Activated T-helper 2 cell treated with anti-CD3 and anti-CD28 coated beads, Interferon-gamma antibody, Interleukin-2, Interleukin-4, amounts not matched to agents 10 μg/mL and 5 μg/mL and 100 μg/mL, durations not matched to agents 14 hours and 24 hours and 36 hours (primary cell): Measurements from ENCODE around the gene DDX39A. TPM values are rescaled to one million over a fixed set of nuclear protein-coding genes. Genes with fewer than 3 reads are reported as not detected.
"Not testable (repeated sequence)": the region's sequence is repeated elsewhere in the genome, so short reads cannot be mapped to it uniquely, and the experiment has no call there.

Experiments
- DNase-seq: peaks from one replicate; pipeline ENCODE4 v3.0.0; 2021; ENCODE audit warnings: low spot score
- H3K27ac Mint-ChIP-seq: one replicate; pipeline ENCODE4 v1.8.0; 2021; ENCODE audit warnings: mixed read lengths
- H3K27me3 Mint-ChIP-seq: one replicate; pipeline ENCODE4 v1.8.0; 2021; ENCODE audit warnings: low read depth, mixed read lengths
- H3K36me3 Mint-ChIP-seq: one replicate; pipeline ENCODE4 v1.8.0; 2021; ENCODE audit warnings: low read depth, mixed read lengths
- H3K4me1 Mint-ChIP-seq: one replicate; pipeline ENCODE4 v1.8.0; 2021; ENCODE audit warnings: low read depth, mixed read lengths
- H3K4me3 Mint-ChIP-seq: one replicate; pipeline ENCODE4 v1.8.0; 2021; ENCODE audit warnings: low read depth, mild to moderate bottlenecking, moderate library complexity, mixed read lengths
- H3K9me3 Mint-ChIP-seq: one replicate; pipeline ENCODE4 v1.8.0; 2021; ENCODE audit warnings: mixed read lengths
- intact Hi-C: fragments of 100-400 bp; cut with micrococcal nuclease; formaldehyde crosslinking; loops from one replicate; pipeline ENCODE4 v1.15.1; 2023
- total RNA-seq: library from RNA; stranded (reverse); gene quantifications from 2 replicates; pipeline ENCODE4 v1.2.3, GENCODE V29; 2022

The DDX39A gene
- total RNA-seq, 1 donor from 2014 or later = 268 TPM

DNA sequence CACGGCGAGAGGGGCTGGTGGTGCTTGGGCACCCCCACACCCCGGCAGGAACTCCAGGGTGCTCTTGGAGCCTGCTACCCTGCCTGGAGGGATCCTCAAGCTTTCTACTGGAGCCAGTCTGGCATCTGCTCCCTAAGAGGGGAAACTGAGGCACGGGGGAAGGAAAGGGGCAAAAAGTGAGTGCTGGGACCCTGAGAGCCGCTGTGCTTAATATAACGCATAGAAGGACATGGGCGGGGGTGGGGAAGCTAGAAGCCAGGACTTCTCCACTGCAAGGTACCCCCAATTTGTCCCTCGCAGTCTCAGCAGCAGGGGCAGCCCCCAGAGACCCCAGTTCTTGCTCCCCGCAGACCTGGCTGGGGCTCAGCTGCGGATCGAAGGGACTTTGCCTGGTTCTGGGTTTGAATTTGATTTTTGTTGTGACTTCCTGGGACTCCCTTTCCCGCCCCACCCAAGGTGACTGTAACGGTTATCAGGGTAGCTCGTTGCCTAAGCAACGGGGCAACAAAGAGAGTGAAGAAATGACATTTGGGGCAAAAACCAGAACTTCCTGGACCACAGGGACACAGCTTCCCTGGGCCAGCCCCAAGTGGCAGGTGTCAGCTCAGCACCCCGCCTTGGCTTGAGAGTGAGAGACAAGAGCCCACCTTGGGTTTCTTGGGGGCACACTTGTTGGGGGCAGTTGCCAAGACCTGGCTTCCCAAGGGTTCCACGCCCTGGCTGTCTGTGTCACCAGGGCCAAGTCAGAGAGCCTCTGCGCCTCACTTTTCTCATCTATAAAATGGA, 37.3 kb downstream of the DDX39A start:
- peak; percentile 83 for DNase-seq
- H3K9me3 Mint-ChIP-seq = no peaks in the 10 kb centered on the region
- intact Hi-C loops = loop anchor here (1.0 kb wide), 1 partner anchor 12 kb away; no protein-coding TSS in a partner anchor
- peak overlapping the region; percentile 97 for H3K4me3 Mint-ChIP-seq
- H3K27me3 Mint-ChIP-seq = no peaks in the 10 kb centered on the region
- peaks cover 32% of the 10 kb centered on the region for H3K4me1 Mint-ChIP-seq
- H3K36me3 Mint-ChIP-seq = peaks cover 31% of the 10 kb centered on the region
- peak overlapping the region; percentile 96 for H3K27ac Mint-ChIP-seq

DNA sequence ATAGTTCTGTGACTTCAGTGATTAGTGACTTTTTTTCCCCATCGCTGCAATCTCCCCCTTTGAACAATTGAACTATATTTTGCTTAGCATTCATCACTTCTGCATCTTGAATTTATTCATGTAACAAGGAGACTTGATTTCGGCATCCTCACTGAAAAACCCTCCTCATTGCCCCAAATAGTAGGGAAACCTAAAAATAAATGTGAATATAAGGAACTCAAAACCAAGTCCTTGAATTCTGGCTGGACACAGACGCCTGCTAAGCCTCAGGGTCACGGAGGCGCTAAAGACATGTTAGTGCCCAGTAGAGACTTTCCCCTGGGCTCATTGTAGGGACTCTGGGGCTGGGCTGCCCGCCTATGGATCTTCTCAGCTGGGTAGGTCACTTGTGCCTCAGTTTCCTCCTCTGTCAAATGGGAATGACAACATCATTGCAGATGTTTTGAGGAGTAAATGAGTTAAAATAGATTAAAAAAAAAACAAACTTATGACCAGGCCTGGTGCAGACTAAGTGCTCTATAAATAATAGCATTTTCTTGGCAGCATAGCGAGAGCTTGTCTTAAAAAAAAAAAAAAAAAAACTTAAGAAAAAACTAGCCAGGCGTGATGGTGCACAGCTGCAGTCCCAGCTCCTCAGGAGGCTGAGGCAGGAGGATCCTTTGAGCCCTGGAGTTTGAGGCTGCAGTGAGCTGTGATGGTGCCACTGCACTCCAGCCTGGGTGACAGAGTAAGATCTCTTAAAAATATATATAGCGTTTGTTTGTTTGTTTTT, 39.7 kb downstream of the DDX39A start:
- peak overlapping the region; percentile 21 for H3K4me3 Mint-ChIP-seq
- intact Hi-C loops = no loop called here
- no peak overlapping the region for H3K27ac Mint-ChIP-seq
- DNase-seq = no peak
- H3K9me3 Mint-ChIP-seq = no peaks in the 10 kb centered on the region
- peaks cover 22% of the 10 kb centered on the region for H3K36me3 Mint-ChIP-seq
- peaks cover 35% of the 10 kb centered on the region for H3K4me1 Mint-ChIP-seq
- no peaks in the 10 kb centered on the region for H3K27me3 Mint-ChIP-seq

DNA sequence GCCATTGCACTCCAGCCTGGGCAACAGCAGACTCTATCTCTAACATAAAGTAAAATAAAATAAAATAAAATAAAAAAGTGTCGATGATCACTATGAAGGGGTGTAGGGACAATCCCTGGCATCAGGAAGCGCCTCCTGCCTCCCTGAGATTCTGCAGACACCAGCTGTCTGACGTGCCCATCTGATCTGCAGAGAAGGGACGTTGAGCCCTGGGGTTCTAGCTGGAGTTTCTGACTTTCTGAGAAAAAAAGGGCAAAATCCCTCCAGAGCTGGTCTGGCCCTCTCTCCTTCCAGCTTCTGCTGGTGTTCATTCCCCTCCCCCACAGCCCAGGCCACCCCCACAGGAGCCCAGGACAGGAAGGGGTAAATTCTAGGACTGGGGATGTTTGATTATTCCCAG, 40.3 kb downstream of the DDX39A start:
- no peak overlapping the region for H3K27ac Mint-ChIP-seq
- peaks cover 34% of the 10 kb centered on the region for H3K4me1 Mint-ChIP-seq
- intact Hi-C loops = no loop called here
- H3K4me3 Mint-ChIP-seq = no peak overlapping the region
- no peaks in the 10 kb centered on the region for H3K9me3 Mint-ChIP-seq
- DNase-seq = no peak
- H3K27me3 Mint-ChIP-seq = no peaks in the 10 kb centered on the region
- H3K36me3 Mint-ChIP-seq = peaks cover 19% of the 10 kb centered on the region

DNA sequence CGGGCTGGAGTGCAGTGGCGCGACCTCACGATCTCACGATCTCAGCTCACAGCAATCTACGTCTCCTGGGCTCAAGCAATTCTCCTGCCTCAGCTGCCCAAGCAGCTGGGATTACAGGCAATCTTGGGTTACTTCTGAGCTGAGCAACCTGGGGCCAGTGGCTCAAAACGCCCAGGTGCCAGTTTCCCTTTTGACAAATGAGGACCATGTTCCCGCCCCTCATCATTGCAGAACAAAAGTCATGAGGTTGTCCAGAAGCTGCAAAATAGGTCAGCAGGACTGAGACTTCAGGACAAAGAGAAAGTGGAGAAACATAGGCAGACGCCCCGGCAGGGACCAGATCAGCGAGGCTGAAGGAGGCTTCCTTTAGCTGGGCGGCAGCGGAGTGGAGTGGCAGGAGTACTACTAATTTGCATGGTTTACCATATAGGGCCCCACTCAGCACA, 41.2 kb downstream of the DDX39A start:
- Mint-ChIP-seq H3K4me1 (peaks cover 39% of the 10 kb centered on the region), H3K4me3 (peak overlapping the region; percentile 45), H3K9me3 (no peaks in the 10 kb centered on the region), H3K27me3 (no peaks in the 10 kb centered on the region), H3K27ac (peak overlapping the region; percentile 73), H3K36me3 (peaks cover 12% of the 10 kb centered on the region)
- no peak for DNase-seq
- intact Hi-C loops = no loop called here

DNA sequence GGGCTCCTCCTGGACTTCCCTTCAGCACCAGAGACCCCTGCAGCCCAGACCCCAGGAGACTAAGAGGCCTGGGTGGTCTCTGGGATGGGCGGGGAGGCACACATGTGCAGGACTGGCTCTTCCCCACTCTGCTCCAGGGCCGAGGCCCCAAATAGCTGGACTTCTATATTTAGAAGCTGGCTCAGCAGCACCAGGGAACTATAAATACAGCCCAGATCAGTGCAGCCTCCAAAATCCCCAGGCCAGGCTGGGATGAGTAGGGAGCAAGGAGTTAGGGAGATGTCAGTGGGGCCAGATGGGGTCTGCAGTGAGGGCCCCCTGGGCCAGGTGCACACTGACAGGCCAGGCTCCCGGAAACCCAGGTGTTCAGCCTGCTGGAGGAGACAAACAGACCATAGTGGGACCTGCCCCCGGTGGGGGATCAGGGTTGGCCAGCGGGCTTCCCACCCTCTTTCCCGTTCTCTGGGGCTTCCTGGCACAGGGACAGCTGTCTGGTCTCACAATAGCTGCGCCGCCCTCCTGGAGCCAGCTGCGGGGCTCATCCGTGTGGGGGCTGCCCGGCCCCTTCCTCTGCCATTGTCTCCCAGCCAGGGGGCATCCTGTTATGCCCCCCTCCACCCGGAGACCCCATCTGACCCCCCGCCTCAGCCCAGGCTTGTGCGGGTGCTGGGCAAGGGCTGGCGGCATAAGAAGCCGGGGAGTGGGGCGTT, 43.4 kb downstream of the DDX39A start:
- intact Hi-C loops = no loop called here
- Mint-ChIP-seq H3K4me3 (peak overlapping the region; percentile 17), H3K36me3 (no peaks in the 10 kb centered on the region), H3K27me3 (no peaks in the 10 kb centered on the region), H3K4me1 (peaks cover 53% of the 10 kb centered on the region), H3K9me3 (no peaks in the 10 kb centered on the region), H3K27ac (peak overlapping the region; percentile 97)
- no peak for DNase-seq

DNA sequence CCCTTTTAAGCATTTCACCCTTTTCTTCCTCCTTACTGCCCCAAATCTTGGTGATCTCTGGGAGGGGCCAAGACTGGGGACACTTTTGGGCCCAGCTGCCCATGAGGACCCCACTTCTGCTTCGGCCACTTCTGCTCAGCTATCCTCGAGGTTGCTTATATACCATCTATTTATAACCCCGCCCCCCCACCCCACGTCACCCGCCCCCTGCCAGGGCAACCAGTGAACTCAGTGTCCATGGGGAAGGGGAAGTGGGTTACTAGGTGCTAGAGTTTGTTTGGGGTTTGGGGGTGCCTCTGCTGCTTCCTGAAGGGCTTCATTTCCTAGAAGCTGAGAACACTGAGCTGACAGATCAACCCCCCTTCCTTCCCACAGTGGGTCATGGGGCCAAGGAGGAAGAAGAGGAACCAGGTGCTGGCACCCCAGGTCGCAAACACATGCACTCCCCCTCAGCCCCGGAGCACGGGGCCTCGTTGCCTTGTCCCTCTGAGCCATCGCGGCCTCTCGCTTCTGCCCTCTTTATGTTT, 44.0 kb downstream of the DDX39A start:
- peak overlapping the region; percentile 97 for H3K27ac Mint-ChIP-seq
- peaks cover 50% of the 10 kb centered on the region for H3K4me1 Mint-ChIP-seq
- no peaks in the 10 kb centered on the region for H3K9me3 Mint-ChIP-seq
- H3K4me3 Mint-ChIP-seq = peak overlapping the region; percentile 55
- H3K36me3 Mint-ChIP-seq = no peaks in the 10 kb centered on the region
- H3K27me3 Mint-ChIP-seq = no peaks in the 10 kb centered on the region
- peak; percentile 74 for DNase-seq
- intact Hi-C loops = no loop called here

DNA sequence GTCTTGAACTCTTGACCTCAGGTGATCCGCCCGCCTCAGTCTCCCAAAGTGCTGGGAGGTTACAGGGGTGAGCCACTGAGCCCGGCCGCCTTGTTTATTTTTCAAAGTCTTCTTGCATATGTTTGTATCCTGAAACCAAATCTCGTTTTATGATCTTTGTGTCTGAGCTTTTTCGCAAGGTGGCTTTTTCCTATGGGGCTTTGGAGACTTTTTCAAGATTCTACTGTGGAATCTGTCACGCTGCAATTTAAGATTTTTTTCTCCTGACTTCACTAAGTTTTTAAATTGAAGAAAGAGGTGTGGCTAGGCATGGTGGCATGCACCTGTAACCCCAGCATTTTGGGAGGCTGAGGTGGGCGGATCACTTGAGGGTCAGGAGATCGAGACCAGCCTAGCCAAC, 44.8 kb downstream of the DDX39A start:
- H3K4me1 Mint-ChIP-seq = peaks cover 53% of the 10 kb centered on the region
- intact Hi-C loops, H3K36me3 Mint-ChIP-seq: not testable (repeated sequence)

DNA sequence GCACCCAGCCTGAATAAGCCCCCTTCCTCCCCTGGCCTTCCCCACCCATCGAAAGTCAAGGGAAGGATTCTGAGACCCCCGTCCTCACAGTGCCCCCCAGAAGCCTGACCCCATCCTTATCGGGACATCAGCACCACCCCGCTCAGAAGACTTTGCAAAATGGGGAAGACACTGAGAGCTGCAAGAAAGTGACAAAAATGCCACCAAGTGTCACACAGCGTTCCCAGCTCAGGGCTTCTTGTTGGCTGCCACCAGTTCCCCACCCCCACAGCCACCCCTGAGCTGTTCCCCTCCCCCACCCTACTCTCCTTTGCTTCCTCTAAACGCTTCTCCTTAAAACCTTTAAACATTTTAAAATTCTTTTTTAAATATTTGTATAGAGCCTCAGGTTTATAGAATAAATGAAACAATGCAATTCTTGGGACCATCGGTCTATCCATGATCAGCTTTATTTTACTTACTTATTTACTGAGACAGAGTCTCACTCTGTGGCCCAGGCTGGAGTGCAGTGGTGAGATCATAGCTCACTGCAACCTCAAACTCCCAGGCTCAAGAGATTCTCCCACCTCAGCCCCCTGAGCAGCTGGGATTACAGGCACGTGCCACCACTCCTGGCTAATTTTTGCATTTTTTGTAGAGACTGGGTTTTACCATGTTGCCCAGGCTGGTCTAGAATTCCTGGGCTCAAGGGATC, 46.6 kb downstream of the DDX39A start:
- H3K36me3 Mint-ChIP-seq, DNase-seq, intact Hi-C loops, H3K27me3 Mint-ChIP-seq, H3K9me3 Mint-ChIP-seq: not testable (repeated sequence)
- peak overlapping the region; percentile 96 for H3K27ac Mint-ChIP-seq
- H3K4me1 Mint-ChIP-seq = peaks cover 55% of the 10 kb centered on the region
- peak overlapping the region; percentile 52 for H3K4me3 Mint-ChIP-seq

More for the DNA sequence above, 44.8 kb downstream of the DDX39A start:
- peak overlapping the region; percentile 97 for H3K27ac Mint-ChIP-seq
- not testable (repeated sequence) for DNase-seq, H3K4me3 Mint-ChIP-seq, H3K27me3 Mint-ChIP-seq, H3K9me3 Mint-ChIP-seq

DNA sequence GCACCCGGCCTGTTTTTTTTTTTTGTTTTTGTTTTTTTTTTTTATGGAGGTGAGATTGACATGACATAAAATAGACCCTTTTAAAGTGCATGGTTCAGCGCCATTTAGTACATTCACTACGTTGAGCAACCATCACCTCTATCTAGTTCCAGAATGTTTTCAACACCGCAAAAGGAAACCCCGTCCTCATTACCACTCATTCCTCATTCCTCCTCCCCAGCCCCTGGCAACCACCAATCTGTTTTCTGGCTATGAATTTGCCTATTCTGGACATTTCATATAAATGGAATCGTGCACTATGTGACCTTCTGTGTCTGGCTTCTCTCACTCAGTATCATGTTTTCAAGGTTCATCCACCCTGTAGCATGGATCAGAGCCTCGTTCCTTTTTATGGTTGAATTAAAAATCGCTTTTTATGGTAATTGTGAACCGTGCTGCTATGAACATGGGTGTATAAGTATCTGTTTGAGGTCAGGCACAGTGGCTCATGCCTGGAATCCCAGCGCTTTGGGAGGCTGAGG, 47.8 kb downstream of the DDX39A start:
- intact Hi-C loops = no loop called here
- Mint-ChIP-seq H3K9me3 (no peaks in the 10 kb centered on the region), H3K27me3 (no peaks in the 10 kb centered on the region), H3K4me1 (peaks cover 64% of the 10 kb centered on the region), H3K36me3 (no peaks in the 10 kb centered on the region), H3K4me3 (peak overlapping the region; percentile 67), H3K27ac (peak overlapping the region; percentile 96)
- DNase-seq = no peak

DNA sequence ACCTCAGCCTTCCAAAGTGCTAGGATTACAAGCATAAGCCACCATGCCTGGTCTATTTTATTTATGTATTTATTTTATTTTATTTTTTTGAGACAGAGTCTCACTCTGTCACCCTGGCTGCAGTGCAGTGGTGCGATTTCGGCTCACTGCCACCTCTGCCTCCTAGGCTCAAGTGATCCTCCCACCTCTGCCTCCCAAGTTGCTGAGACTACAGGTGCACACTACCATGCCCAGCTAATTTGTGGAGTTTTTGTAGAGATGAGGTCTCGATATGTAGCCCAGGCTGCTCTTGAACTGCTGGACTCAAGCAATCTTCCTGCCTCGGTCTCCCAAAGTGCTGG, 48.2 kb downstream of the DDX39A start:
- H3K4me1 Mint-ChIP-seq = peaks cover 63% of the 10 kb centered on the region
- no peaks in the 10 kb centered on the region for H3K9me3 Mint-ChIP-seq
- peak overlapping the region; percentile 77 for H3K4me3 Mint-ChIP-seq
- peak overlapping the region; percentile 96 for H3K27ac Mint-ChIP-seq
- H3K27me3 Mint-ChIP-seq = no peaks in the 10 kb centered on the region
- H3K36me3 Mint-ChIP-seq = no peaks in the 10 kb centered on the region
- intact Hi-C loops = loop anchor here (1.0 kb wide), 1 partner anchor 11 kb away; no protein-coding TSS in a partner anchor
- no peak for DNase-seq

DNA sequence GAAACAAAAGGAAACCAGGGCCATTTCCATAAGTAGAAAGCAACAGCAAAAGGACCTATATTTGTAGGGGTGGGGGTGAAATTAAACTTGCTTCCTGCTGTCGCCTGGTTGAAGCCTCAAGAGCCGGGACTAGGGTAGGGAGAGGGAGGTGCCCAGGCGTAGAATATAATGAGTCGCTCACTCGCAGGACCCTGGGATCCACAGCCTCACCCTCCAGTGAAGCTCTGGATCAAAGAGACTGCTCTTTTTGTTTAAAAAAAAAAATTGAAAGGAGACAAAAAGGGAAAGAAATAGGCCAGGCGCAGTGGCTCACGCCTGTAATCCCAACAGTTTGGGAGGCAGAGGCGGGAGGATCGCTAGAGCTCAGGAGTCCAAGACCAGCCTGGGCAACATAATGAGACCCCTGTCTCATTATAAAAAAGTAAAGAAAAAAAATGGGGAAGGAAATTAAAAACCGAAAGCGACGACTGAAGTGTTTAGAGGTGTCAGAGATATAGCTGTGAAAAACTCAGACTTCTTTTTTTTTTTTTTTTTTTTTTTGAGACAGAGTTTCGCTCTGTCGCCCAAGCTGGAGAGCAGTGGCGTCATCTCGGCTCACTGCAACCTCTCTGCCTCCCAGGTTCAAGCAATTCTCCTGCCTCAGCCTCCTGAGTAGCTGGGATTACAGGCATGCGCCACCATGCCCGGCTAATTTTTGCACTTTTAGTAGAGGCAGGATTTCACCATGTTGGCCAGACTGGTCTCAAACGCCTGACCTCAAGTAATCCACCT, 48.8 kb downstream of the DDX39A start:
- Mint-ChIP-seq H3K4me3 (peak overlapping the region; percentile 77), H3K27ac (peak overlapping the region; percentile 96), H3K36me3 (no peaks in the 10 kb centered on the region), H3K27me3 (no peaks in the 10 kb centered on the region), H3K4me1 (peaks cover 59% of the 10 kb centered on the region), H3K9me3 (no peaks in the 10 kb centered on the region)
- DNase-seq = peak; percentile 52
- intact Hi-C loops = loop anchor here (1.0 kb wide), 1 partner anchor 12 kb away; no protein-coding TSS in a partner anchor
